Measurements from ENCODE around the gene POLR3G. TPM values are rescaled to one million over a fixed set of nuclear protein-coding genes. Genes with fewer than 3 reads are reported as not detected.

Gene POLR3G
- total RNA-seq, 1 experiment from 2014 or later: 73.6 TPM

DNA sequence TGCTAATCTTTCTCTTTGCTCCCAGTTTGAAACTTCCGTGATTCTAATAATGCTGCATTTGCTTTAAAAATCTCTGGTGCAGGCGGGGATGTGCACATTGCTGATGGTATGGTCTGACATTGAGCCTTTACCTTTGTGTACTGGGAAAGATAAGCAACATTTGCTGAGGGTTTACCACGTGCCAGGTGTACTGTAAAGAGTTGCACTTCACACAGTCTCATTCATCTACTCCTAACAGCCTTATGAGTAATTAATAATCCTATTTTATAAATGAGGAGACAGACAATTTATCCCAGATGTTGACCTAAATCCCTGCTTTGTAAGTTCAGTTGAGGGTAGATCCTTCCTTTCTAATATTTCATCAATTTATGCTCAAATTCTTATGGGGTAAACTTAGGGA is 83.2 kb downstream of the POLR3G start:
- Mint-ChIP-seq H3K36me3 (ENCODE audit: insufficient read depth in 1 of 3, low read depth in 3 of 3) (no peaks in the 10 kb centered on the region), H3K4me3 (peak overlapping the region; percentile 87 to 93), H3K27me3 (ENCODE audit: low read depth) (no peaks in the 10 kb centered on the region), H3K4me1 (peaks cover 77 to 81% of the 10 kb centered on the region in 2 experiments), H3K9me3 (peaks cover 0 to 3% of the 10 kb centered on the region in 2 experiments; a peak in 1 of 5 replicates), H3K27ac (peak overlapping the region; percentile 64 to 97 (median 95); a peak in 6 of 7 replicates)
- no peak overlapping the region for H4K91ac ChIP-seq (ENCODE audit: insufficient read length, low read depth, low read length)
- no CpG with 5 or more reads among the region's 3 CpGs for WGBS (ENCODE audit: extremely low coverage, insufficient read length, low lambda C conversion rate)
- no peak overlapping the region for H2BK12ac ChIP-seq (ENCODE audit: insufficient read length, low read depth, low read length)
- H3K4ac ChIP-seq (ENCODE audit: low read depth, low read length): no peak overlapping the region
- H3K9ac ChIP-seq (ENCODE audit: extremely low read depth, insufficient read length, low read length): peak overlapping the region; percentile 88
- peaks cover 7% of the 10 kb centered on the region; the same call in 1 of the 2 replicates for H3K79me2 ChIP-seq (ENCODE audit: insufficient read depth, low read length)
- H2BK20ac ChIP-seq (ENCODE audit: low read depth, low read length, poor library complexity, severe bottlenecking): no peak overlapping the region
- no peak overlapping the region for H2AK5ac ChIP-seq (ENCODE audit: insufficient read length, low read length)
- H3K14ac ChIP-seq (ENCODE audit: insufficient read depth, low read length): no peak overlapping the region
- no peak overlapping the region for H3T11ph ChIP-seq (ENCODE audit: low read length)
- peaks cover 4% of the 10 kb centered on the region for H3K23me2 ChIP-seq (ENCODE audit: insufficient read length, low read depth, low read length, poor library complexity, severe bottlenecking)
- no peak overlapping the region for H3K23ac ChIP-seq (ENCODE audit: insufficient read length, low read depth, low read length)
- H4K5ac ChIP-seq (ENCODE audit: insufficient read length, low read depth, low read length): no peak overlapping the region
- H4K8ac ChIP-seq (replicated peaks; ENCODE audit: insufficient read length, low read depth, low read length): no peak overlapping the region
- no peak overlapping the region for H3K27ac ChIP-seq (ENCODE audit: insufficient read length, low read depth, low read length)
- H2BK120ac ChIP-seq (ENCODE audit: low read depth, low read length, poor library complexity, severe bottlenecking): no peak overlapping the region
- H3K27me3 ChIP-seq (ENCODE audit: insufficient read depth, low read length): no peaks in the 10 kb centered on the region
- no peak overlapping the region for H2BK5ac ChIP-seq (ENCODE audit: insufficient read length, low read length)
- H3K9me3 ChIP-seq (ENCODE audit: control insufficient read depth, low read depth, low read length): no peaks in the 10 kb centered on the region
- no peaks in the 10 kb centered on the region for H3K79me1 ChIP-seq (ENCODE audit: insufficient read depth, low read depth, low read length, poor library complexity, severe bottlenecking)
- H2AFZ ChIP-seq (ENCODE audit: low read length): no peak overlapping the region
- H3K4me1 ChIP-seq (ENCODE audit: insufficient read depth, low read length): peaks cover 13% of the 10 kb centered on the region
- no peaks in the 10 kb centered on the region for H4K20me1 ChIP-seq (ENCODE audit: control insufficient read depth, insufficient read depth, insufficient read length)
- no peak overlapping the region for H2BK15ac ChIP-seq (ENCODE audit: low read depth, low read length)
- peak overlapping the region; percentile 85 for H3K4me2 ChIP-seq (ENCODE audit: insufficient read depth, insufficient read length, low read length)
- no peak overlapping the region for H3K18ac ChIP-seq (ENCODE audit: insufficient read length, low read depth, low read length)
- no peak overlapping the region for H3K56ac ChIP-seq (ENCODE audit: insufficient read length, low read depth, low read length)
- DNase-seq: no peak
- TF ChIP-seq, protein P1, sequence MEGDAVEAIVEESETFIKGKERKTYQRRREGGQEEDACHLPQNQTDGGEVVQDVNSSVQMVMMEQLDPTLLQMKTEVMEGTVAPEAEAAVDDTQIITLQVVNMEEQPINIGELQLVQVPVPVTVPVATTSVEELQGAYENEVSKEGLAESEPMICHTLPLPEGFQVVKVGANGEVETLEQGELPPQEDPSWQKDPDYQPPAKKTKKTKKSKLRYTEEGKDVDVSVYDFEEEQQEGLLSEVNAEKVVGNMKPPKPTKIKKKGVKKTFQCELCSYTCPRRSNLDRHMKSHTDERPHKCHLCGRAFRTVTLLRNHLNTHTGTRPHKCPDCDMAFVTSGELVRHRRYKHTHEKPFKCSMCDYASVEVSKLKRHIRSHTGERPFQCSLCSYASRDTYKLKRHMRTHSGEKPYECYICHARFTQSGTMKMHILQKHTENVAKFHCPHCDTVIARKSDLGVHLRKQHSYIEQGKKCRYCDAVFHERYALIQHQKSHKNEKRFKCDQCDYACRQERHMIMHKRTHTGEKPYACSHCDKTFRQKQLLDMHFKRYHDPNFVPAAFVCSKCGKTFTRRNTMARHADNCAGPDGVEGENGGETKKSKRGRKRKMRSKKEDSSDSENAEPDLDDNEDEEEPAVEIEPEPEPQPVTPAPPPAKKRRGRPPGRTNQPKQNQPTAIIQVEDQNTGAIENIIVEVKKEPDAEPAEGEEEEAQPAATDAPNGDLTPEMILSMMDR (conservative IDR thresholded peaks at IDR 0.05): no peak
